DND-41 (cell line): ENCODE results near the gene PRICKLE3.
"Not testable (repeated sequence)": the region's sequence is repeated elsewhere in the genome, so short reads cannot be mapped to it uniquely, and the experiment has no call there.

Experiments
- ATAC-seq: fragments of 200-7000 bp; cut with Tn5 transposase; 3 replicates; pipeline ENCODE4 v1.9.1; 2021; ENCODE audit warnings: low read depth; ENCODE audit not compliant: insufficient read depth
- DNase-seq: peaks from one replicate; pipeline ENCODE4 v3.0.0-alpha.2; 2020
- H2AFZ ChIP-seq: 2 replicates; pipeline ENCODE4 v1.6.0; 2012; ENCODE audit warnings: low read depth, low read length
- H3K27ac ChIP-seq: 2 replicates; pipeline ENCODE4 v1.5.1; 2012; ENCODE audit warnings: low read length, inconsistent platforms
- H3K27me3 ChIP-seq: fragments of 200-600 bp; sonication (generic); 2 replicates; pipeline ENCODE4 v1.6.0; 2012; ENCODE audit warnings: low read length, mild to moderate bottlenecking, inconsistent platforms; ENCODE audit not compliant: insufficient read depth, poor library complexity
- H3K36me3 ChIP-seq: 2 replicates; pipeline ENCODE4 v1.5.1; 2012; ENCODE audit warnings: low read length, inconsistent platforms; ENCODE audit not compliant: insufficient read depth
- H3K4me1 ChIP-seq: 2 replicates; pipeline ENCODE4 v1.5.1; 2012; ENCODE audit warnings: mild to moderate bottlenecking, low read length; ENCODE audit not compliant: insufficient read depth
- H3K4me2 ChIP-seq: 2 replicates; pipeline ENCODE4 v1.6.0; 2012; ENCODE audit warnings: mild to moderate bottlenecking, moderate library complexity, low read length, inconsistent platforms; ENCODE audit not compliant: insufficient read depth
- H3K4me3 ChIP-seq, 2 experiments: fragments of 200-600 bp in 1 of 2; shearing (Covaris generic) in 1 of 2; 2 replicates each; pipeline ENCODE4 v1.5.1; 2012 to 2016; ENCODE audit warnings: inconsistent platforms in 2 of 2, low read length in 2 of 2, mild to moderate bottlenecking in 2 of 2, low read depth in 1 of 2, moderate library complexity in 1 of 2
- H3K79me2 ChIP-seq: 2 replicates; pipeline ENCODE4 v1.6.0; 2012; ENCODE audit warnings: low read length, inconsistent platforms; ENCODE audit not compliant: insufficient read depth
- H3K9ac ChIP-seq: 2 replicates; pipeline ENCODE4 v1.6.0; 2012; ENCODE audit warnings: low read depth, mild to moderate bottlenecking, inconsistent platforms, low read length, moderate library complexity
- H3K9me3 ChIP-seq: 2 replicates; pipeline ENCODE4 v1.5.1; 2012; ENCODE audit warnings: low read length, moderate library complexity, mild to moderate bottlenecking, inconsistent platforms; ENCODE audit not compliant: insufficient read depth, severe bottlenecking
- H4K20me1 ChIP-seq: 2 replicates; pipeline ENCODE4 v1.6.0; 2012; ENCODE audit warnings: low read length; ENCODE audit not compliant: insufficient read depth
- EZH2 ChIP-seq: IDR thresholded peaks from 3 replicates; pipeline ENCODE4 v1.6.1; 2012; ENCODE audit warnings: borderline replicate concordance, low read depth, mild to moderate bottlenecking, moderate library complexity, low read length, inconsistent platforms; ENCODE audit not compliant: severe bottlenecking
- TF ChIP-seq, protein P1 (sequence below): IDR thresholded peaks from 2 replicates; pipeline ENCODE4 v1.5.1; 2012; ENCODE audit warnings: borderline replicate concordance, low read length, moderate library complexity, mild to moderate bottlenecking; ENCODE audit not compliant: poor library complexity, severe bottlenecking; ENCODE audit errors: extremely low read depth

The PRICKLE3 gene

DNA sequence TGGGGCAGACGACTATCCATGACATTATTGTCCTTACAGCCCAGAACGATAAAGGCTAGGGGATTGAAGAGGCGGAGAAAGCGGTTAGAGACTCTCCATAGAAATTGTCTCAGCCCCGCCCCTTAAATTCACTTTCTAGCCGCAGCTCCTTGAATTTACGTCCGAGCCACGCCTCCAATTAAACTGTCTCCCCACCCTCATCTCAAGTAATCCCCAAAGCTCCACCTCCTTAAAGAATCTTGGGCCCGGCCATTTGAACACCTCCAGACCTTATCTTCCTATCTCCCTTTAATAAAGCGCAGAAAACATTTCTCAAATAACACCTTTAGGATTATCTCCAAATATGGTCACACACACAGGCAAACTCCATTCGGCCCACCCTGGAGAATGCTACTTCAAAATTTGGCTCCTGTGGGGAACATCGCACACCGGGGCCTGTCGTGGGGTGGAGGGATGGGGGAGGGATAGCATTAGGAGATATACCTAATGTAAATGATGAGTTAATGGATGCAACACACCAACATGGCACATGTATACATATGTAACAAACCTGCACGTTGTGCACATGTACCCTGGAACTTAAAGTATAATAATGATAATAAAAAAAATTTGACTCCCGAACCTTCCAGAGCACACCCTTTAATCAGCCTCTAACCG is 30.8 kb downstream of the PRICKLE3 start:
- no peaks in the 10 kb centered on the region for H3K79me2 ChIP-seq
- DNase-seq (peak; percentile 63), ATAC-seq (peak; percentile 37)
- no peaks in the 10 kb centered on the region for H4K20me1 ChIP-seq
- H2AFZ ChIP-seq, result peak overlapping the region; percentile 51
- peak overlapping the region; percentile 83 for H3K27ac ChIP-seq
- peak overlapping the region; percentile 66 for H3K9ac ChIP-seq
- no peaks in the 10 kb centered on the region for H3K27me3 ChIP-seq
- H3K9me3 ChIP-seq, result no peaks in the 10 kb centered on the region
- TF ChIP-seq, protein P1, sequence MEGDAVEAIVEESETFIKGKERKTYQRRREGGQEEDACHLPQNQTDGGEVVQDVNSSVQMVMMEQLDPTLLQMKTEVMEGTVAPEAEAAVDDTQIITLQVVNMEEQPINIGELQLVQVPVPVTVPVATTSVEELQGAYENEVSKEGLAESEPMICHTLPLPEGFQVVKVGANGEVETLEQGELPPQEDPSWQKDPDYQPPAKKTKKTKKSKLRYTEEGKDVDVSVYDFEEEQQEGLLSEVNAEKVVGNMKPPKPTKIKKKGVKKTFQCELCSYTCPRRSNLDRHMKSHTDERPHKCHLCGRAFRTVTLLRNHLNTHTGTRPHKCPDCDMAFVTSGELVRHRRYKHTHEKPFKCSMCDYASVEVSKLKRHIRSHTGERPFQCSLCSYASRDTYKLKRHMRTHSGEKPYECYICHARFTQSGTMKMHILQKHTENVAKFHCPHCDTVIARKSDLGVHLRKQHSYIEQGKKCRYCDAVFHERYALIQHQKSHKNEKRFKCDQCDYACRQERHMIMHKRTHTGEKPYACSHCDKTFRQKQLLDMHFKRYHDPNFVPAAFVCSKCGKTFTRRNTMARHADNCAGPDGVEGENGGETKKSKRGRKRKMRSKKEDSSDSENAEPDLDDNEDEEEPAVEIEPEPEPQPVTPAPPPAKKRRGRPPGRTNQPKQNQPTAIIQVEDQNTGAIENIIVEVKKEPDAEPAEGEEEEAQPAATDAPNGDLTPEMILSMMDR, result no peak
- no peak for TF ChIP-seq EZH2
- H3K4me3 ChIP-seq, result peak overlapping the region in 1 of 2 experiments; percentile 52; a peak in 2 of 4 replicates
- H3K36me3 ChIP-seq, result no peaks in the 10 kb centered on the region
- H3K4me1 ChIP-seq, result peaks cover 21% of the 10 kb centered on the region
- peak overlapping the region; percentile 61 for H3K4me2 ChIP-seq

DNA sequence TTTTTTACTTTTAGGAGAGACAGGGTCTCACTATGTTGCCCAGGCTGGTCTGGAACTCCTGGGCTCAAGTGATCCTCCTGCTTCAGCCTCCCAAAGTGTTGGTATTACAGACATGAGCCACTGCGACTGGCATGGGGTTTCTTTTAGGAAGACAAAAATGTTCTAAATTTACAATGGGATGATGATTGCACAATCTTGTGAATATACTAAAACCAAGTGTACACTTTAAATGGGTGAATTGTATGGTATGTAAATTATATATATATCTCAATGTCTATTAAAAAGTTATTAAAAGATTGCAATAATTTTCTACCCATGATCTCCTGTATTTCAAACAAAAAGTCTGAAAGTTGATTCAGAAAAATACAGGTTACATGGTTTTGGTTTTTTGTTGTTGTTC is 32.7 kb downstream of the PRICKLE3 start:
- no peak for DNase-seq
- no peak for ATAC-seq
- no peak overlapping the region for H3K4me2 ChIP-seq
- H4K20me1 ChIP-seq, result no peaks in the 10 kb centered on the region
- no peaks in the 10 kb centered on the region for H3K27me3 ChIP-seq
- peaks cover 21% of the 10 kb centered on the region for H3K4me1 ChIP-seq
- no peaks in the 10 kb centered on the region for H3K36me3 ChIP-seq
- H3K27ac ChIP-seq, result no peak overlapping the region
- H3K79me2 ChIP-seq, result no peaks in the 10 kb centered on the region
- H3K9ac ChIP-seq, result no peak overlapping the region
- H3K9me3 ChIP-seq, result no peaks in the 10 kb centered on the region
- H2AFZ ChIP-seq, result no peak overlapping the region
- TF ChIP-seq, protein P1, result no peak
- H3K4me3 ChIP-seq, result no peak overlapping the region

DNA sequence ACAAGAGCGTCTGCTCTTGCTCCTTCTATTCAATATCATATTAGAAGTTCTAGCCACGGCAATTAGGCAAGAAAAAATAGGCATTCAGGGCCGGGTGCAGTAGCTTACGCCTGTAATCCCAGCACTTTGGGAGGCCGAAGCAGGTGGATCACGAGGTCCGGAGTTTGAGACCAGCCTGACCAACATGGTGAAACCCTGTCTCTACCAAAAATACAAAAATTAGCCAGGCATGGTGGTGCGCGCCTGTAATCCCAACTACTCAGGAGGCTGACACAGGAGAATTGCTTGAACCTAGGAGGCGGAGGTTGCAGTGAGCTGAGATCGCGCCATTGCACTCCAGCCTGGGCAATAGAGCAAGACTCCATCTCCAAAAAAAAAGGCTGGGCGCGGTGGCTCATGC is 36.9 kb downstream of the PRICKLE3 start:
- H3K79me2 ChIP-seq, DNase-seq, H3K27ac ChIP-seq, H4K20me1 ChIP-seq, H3K27me3 ChIP-seq, ATAC-seq, H3K9me3 ChIP-seq, H3K9ac ChIP-seq, H3K4me2 ChIP-seq, H3K4me3 ChIP-seq, H2AFZ ChIP-seq, H3K4me1 ChIP-seq, H3K36me3 ChIP-seq: not testable (repeated sequence)

DNA sequence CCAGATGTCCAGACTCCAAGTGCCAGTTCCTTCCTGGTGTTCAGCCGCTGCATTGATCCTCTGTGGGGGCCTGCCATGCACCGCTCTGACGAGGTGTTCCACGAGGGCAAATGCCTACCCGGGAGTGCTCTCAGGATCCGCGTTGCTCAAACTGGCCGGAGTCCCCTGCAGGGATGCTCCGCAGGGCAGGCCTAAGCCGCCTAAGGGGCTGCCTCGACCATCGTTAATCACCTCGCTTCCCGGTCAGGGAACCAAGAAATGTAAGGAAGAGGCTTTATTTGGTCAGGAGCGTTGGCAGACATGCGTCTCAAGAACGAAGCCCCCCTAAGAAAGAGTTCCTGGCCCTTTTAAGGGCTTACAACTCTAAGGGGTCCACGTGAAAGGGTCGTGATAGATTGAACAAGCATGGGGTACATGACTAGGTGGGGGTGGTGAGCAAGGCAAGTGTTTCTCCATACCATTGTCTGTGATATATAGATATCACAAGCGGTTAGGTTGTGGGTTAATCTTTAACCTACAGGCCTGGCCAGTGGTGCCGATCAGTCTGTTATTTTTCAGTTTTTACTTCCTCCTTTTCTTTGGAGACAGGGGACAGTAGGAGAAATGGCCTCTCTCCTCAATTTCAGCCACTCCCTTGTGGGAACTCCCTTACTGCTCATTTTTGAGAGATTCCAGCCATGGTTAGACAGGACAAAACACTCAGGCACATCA is 37.6 kb downstream of the PRICKLE3 start:
- not testable (repeated sequence) for H3K79me2 ChIP-seq, H3K27ac ChIP-seq, H3K36me3 ChIP-seq, H3K9ac ChIP-seq, H4K20me1 ChIP-seq, H2AFZ ChIP-seq, H3K9me3 ChIP-seq, H3K4me3 ChIP-seq, H3K4me2 ChIP-seq, H3K4me1 ChIP-seq, ATAC-seq, DNase-seq, H3K27me3 ChIP-seq
